Measurements from ENCODE around the gene EPS15.

The EPS15 gene

GRCh38 chr1:51311826-51312225 lies 207.2 kb downstream of the EPS15 start:
- no peak for DNase-seq

GRCh38 chr1:51310871-51311613 lies 208.0 kb downstream of the EPS15 start:
- peak; percentile 25 for DNase-seq

GRCh38 chr1:51309291-51309690 lies 209.8 kb downstream of the EPS15 start:
- DNase-seq: no peak

GRCh38 chr1:51308636-51309035 lies 210.4 kb downstream of the EPS15 start:
- no peak for DNase-seq

- DNase-seq: no peak
Observed at GRCh38 chr1:51306950-51307349, 212.1 kb downstream of the EPS15 start.

GRCh38 chr1:51305371-51305823 lies 213.7 kb downstream of the EPS15 start:
- no peak for DNase-seq

- no peak for DNase-seq
Observed at GRCh38 chr1:51304360-51304759, 214.7 kb downstream of the EPS15 start.
